ENCODE measurements around the gene METTL25.

Gene METTL25

DNA sequence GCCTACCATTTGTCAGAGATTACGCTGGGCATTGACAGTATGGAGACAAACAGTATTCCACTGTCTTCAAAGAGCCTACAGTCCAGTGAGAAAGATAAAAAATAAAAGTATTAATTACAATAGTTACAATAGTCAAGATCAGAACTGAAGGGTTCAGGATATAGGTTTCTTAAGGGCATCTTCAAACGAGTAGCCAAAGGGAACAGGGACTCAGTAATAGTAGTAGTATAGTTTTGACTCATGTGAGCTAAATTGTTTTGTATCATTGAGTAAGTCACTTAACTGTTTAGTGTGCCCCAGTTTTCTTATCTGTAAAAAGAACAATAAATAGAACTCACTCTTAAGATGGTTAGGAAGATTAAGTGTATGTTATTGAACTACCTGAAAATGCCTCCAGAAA lies 123.6 kb downstream of the METTL25 start:
- Histone ChIP-seq H3K9ac (ENCODE audit: low read length) (no peak overlapping the region), H3K36me3 (replicated peaks; ENCODE audit: insufficient read depth, low read length) (no peaks in the 10 kb centered on the region)

DNA sequence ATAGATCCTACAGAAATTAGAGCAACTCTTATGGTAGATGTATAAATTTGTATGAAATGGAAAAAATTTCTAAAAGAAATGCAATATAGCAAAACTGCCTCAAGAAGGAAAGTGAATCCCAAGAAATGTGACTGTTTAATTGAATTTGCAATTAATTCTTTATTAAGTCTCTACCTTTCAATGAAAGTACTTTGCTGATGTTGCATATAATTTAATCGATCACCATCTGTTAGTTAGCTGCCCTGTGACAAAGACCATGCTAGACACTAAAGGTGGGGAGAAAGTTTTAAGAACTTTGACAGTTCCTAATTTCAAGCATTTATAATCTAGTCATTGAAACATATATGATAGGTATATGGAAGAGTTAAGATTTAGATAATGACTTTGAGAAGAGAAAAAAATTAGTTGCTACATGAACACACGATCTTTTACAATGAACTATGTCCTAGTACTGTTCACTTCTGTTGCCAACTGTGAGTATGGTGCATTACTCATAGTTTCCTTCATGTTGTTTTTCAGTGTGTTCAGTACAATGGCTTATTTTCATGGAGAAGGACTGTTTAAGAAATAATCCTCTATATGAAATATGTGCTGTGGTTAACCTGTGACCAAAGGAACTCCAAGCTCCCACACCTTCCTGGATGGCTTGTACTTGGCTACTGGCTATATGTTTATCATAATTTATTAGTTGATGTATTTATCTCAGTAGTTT lies 128.4 kb downstream of the METTL25 start:
- no peak overlapping the region for H2AFZ ChIP-seq (ENCODE audit: low read length)
- H3K9ac ChIP-seq (ENCODE audit: low read length) = no peak overlapping the region
- no peaks in the 10 kb centered on the region for H3K36me3 ChIP-seq (replicated peaks; ENCODE audit: insufficient read depth, low read length)
- TF ChIP-seq, protein P1, sequence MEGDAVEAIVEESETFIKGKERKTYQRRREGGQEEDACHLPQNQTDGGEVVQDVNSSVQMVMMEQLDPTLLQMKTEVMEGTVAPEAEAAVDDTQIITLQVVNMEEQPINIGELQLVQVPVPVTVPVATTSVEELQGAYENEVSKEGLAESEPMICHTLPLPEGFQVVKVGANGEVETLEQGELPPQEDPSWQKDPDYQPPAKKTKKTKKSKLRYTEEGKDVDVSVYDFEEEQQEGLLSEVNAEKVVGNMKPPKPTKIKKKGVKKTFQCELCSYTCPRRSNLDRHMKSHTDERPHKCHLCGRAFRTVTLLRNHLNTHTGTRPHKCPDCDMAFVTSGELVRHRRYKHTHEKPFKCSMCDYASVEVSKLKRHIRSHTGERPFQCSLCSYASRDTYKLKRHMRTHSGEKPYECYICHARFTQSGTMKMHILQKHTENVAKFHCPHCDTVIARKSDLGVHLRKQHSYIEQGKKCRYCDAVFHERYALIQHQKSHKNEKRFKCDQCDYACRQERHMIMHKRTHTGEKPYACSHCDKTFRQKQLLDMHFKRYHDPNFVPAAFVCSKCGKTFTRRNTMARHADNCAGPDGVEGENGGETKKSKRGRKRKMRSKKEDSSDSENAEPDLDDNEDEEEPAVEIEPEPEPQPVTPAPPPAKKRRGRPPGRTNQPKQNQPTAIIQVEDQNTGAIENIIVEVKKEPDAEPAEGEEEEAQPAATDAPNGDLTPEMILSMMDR (IDR thresholded peaks at IDR 0.05; ENCODE audit: low read length) = no peak
- TF ChIP-seq EZH2 (optimal IDR thresholded peaks at IDR 0.05; ENCODE audit: low read depth, low read length) (no peak), EZH2phosphoT487 (IDR thresholded peaks at IDR 0.05; ENCODE audit: low read length) (no peak)
- no peak overlapping the region for H3K4me2 ChIP-seq (ENCODE audit: low read depth, low read length)
- H3K27me3 ChIP-seq (replicated peaks; ENCODE audit: insufficient read depth, low read length) = no peaks in the 10 kb centered on the region
- no peaks in the 10 kb centered on the region for H4K20me1 ChIP-seq (ENCODE audit: insufficient read depth, low read length)
- no peak overlapping the region for H3K4me3 ChIP-seq (ENCODE audit: low read length)
- no peaks in the 10 kb centered on the region for H3K4me1 ChIP-seq (ENCODE audit: low read length)
- no peak for DNase-seq
- no peaks in the 10 kb centered on the region for H3K9me2 ChIP-seq (replicated peaks; ENCODE audit: insufficient read depth, low read length)
- no peaks in the 10 kb centered on the region for H3K9me3 ChIP-seq (replicated peaks; ENCODE audit: insufficient read depth, low read length)
- H3K79me2 ChIP-seq (ENCODE audit: low read length) = no peaks in the 10 kb centered on the region
- H3F3A ChIP-seq (ENCODE audit: insufficient read depth, low read length) = no peaks in the 10 kb centered on the region
- H3K27ac ChIP-seq (ENCODE audit: low read length) = no peak overlapping the region

More for the DNA sequence above, 123.6 kb downstream of the METTL25 start:
- no peaks in the 10 kb centered on the region for H3F3A ChIP-seq (ENCODE audit: insufficient read depth, low read length)
- TF ChIP-seq EZH2 (optimal IDR thresholded peaks at IDR 0.05; ENCODE audit: low read depth, low read length) (no peak), EZH2phosphoT487 (IDR thresholded peaks at IDR 0.05; ENCODE audit: low read length) (no peak)
- TF ChIP-seq, protein P1 (IDR thresholded peaks at IDR 0.05; ENCODE audit: low read length) = no peak
- no peak overlapping the region for H3K4me3 ChIP-seq (ENCODE audit: low read length)
- no peaks in the 10 kb centered on the region for H3K79me2 ChIP-seq (ENCODE audit: low read length)
- H2AFZ ChIP-seq (ENCODE audit: low read length) = no peak overlapping the region
- H3K9me3 ChIP-seq (replicated peaks; ENCODE audit: insufficient read depth, low read length) = no peaks in the 10 kb centered on the region
- H3K27me3 ChIP-seq (replicated peaks; ENCODE audit: insufficient read depth, low read length) = no peaks in the 10 kb centered on the region
- no peaks in the 10 kb centered on the region for H3K4me1 ChIP-seq (ENCODE audit: low read length)
- no peaks in the 10 kb centered on the region for H4K20me1 ChIP-seq (ENCODE audit: insufficient read depth, low read length)
- H3K9me2 ChIP-seq (replicated peaks; ENCODE audit: insufficient read depth, low read length) = no peaks in the 10 kb centered on the region
- no peak for DNase-seq
- H3K27ac ChIP-seq (ENCODE audit: low read length) = no peak overlapping the region
- no peak overlapping the region for H3K4me2 ChIP-seq (ENCODE audit: low read depth, low read length)

DNA sequence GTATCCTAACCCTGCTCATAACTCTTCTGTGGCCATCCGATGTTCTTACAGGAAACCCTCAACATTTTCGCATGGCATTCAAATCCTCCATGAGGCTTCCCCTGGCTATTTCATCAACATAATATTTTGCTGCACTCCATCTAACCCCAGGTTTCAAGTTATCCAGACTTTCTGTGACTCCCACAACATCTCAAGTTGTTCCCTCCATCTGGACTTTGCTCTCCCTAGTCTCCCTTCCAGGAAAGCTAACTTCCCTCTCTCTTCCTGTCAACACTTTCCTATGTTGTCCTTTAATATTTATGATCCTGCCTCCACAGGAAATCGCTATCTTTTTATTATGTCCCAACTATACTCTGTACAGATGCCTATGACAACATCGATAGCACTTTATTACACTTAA lies 146.1 kb downstream of the METTL25 start:
- no peak for DNase-seq
- TF ChIP-seq, protein P1 (IDR thresholded peaks at IDR 0.05; ENCODE audit: low read length) = no peak
- no peak for TF ChIP-seq EZH2 (optimal IDR thresholded peaks at IDR 0.05; ENCODE audit: low read depth, low read length)
- TF ChIP-seq EZH2phosphoT487 (IDR thresholded peaks at IDR 0.05; ENCODE audit: low read length) = no peak
- no peaks in the 10 kb centered on the region for H3K27me3 ChIP-seq (replicated peaks; ENCODE audit: insufficient read depth, low read length)
- no peaks in the 10 kb centered on the region for H3K9me2 ChIP-seq (replicated peaks; ENCODE audit: insufficient read depth, low read length)
- H4K20me1 ChIP-seq (ENCODE audit: insufficient read depth, low read length) = no peaks in the 10 kb centered on the region
- no peaks in the 10 kb centered on the region for H3K4me1 ChIP-seq (ENCODE audit: low read length)
- no peak overlapping the region for H2AFZ ChIP-seq (ENCODE audit: low read length)
- H3K36me3 ChIP-seq (replicated peaks; ENCODE audit: insufficient read depth, low read length) = no peaks in the 10 kb centered on the region
- H3K79me2 ChIP-seq (ENCODE audit: low read length) = no peaks in the 10 kb centered on the region
- no peak overlapping the region for H3K4me2 ChIP-seq (ENCODE audit: low read depth, low read length)
- H3K9ac ChIP-seq (ENCODE audit: low read length) = no peak overlapping the region
- no peaks in the 10 kb centered on the region for H3F3A ChIP-seq (ENCODE audit: insufficient read depth, low read length)
- H3K27ac ChIP-seq (ENCODE audit: low read length) = no peak overlapping the region
- no peak overlapping the region for H3K4me3 ChIP-seq (ENCODE audit: low read length)
- no peaks in the 10 kb centered on the region for H3K9me3 ChIP-seq (replicated peaks; ENCODE audit: insufficient read depth, low read length)
